Heart left ventricle (tissue), 13 donors: ENCODE data around the gene KRT85.

Experiments
- POLR2A ChIP-seq, 2 donors: fragments of 450-650 bp; IDR thresholded peaks; one replicate each; pipeline ENCODE4 v1.6.1; 2017; ENCODE audit warnings: antibody characterized with exemption in 2 of 2, mild to moderate bottlenecking in 2 of 2, moderate library complexity in 2 of 2
- TF ChIP-seq, protein P1 (sequence below), 12 donors: fragments of 200-600 bp; sonication (generic) in 4 of 12; IDR thresholded peaks; one replicate each; pipeline versions ENCODE4 v1.5.0 to v1.8.0; 2018 to 2022; ENCODE audit warnings: antibody characterized with exemption in 12 of 12, mild to moderate bottlenecking in 5 of 12
- donor health status: ischemic (EF 13 %, LVEDD 7.1; RV severe dilation, severe dysfunction).
- donor health status: DM: no; HTN: yes; CAD: no.
- donor health status: DM: no; HTN: no; CAD: no.
- donor health status: ischemic (EF 25% LVEDD 6.9; RV normal size, moderate dysfunction).
- donor health status: ischemic (EF 25% LVEDD 5.7; RV mildly dilated, moderate dysfunction).
- donor health status: ischemic (EF 35%, LVEDD 5.7; RV mildly dilated, moderate dysfunction).
- donor health status: nonischemic (EF 11% LVEDD 7.7; RV severe dilation, severe dysfunction).
- donor health status: DM: yes; HTN: yes; CAD: no.
- donor health status: PGD.
- donor health status: ischemic (EF 29% LVEDD 5.4; RV normal size, mild dysfunction).
- donor health status: nonischemic (EF 23%, LVEDD 6.1; RV moderate dilation, normal function).

- TF ChIP-seq, protein P1, sequence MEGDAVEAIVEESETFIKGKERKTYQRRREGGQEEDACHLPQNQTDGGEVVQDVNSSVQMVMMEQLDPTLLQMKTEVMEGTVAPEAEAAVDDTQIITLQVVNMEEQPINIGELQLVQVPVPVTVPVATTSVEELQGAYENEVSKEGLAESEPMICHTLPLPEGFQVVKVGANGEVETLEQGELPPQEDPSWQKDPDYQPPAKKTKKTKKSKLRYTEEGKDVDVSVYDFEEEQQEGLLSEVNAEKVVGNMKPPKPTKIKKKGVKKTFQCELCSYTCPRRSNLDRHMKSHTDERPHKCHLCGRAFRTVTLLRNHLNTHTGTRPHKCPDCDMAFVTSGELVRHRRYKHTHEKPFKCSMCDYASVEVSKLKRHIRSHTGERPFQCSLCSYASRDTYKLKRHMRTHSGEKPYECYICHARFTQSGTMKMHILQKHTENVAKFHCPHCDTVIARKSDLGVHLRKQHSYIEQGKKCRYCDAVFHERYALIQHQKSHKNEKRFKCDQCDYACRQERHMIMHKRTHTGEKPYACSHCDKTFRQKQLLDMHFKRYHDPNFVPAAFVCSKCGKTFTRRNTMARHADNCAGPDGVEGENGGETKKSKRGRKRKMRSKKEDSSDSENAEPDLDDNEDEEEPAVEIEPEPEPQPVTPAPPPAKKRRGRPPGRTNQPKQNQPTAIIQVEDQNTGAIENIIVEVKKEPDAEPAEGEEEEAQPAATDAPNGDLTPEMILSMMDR (IDR thresholded peaks at IDR 0.05): no peak
- TF ChIP-seq POLR2A (IDR thresholded peaks at IDR 0.05): no peak
Measured at GRCh38 chr12:52334185-52334584, 33.1 kb downstream of the KRT85 start.
